ENCODE data around the gene ASTN2. TPM values are rescaled to one million over a fixed set of nuclear protein-coding genes. Genes with fewer than 3 reads are reported as not detected.

Gene ASTN2
- total and polyA plus RNA-seq, 2 experiments from 2014 or later, result 7.0 to 24.6 TPM

DNA sequence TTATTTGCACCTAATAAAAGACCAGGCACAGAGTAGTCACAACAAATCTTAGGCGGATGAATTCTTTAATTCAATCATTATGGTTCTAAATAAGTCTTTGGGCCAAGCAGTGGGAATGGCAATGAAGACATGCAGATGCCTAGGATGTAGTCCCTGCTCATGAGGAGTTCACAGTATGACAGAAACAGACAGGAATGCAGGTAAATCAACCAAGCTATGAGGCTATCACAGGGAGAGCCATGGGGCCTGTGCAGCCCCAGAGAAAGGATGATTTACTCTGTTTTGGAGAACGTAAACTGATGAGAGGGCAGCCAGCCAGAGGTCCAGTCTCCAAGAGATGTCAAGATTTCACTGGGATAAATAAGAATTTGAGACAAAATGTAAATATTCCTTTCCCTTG, 598.4 kb downstream of the ASTN2 start:
- no peak overlapping the region for H3K27ac Mint-ChIP-seq
- no peaks in the 10 kb centered on the region for H3K27me3 ChIP-seq (ENCODE audit: insufficient read depth)
- no peaks in the 10 kb centered on the region for H3K9me3 Mint-ChIP-seq
- H3K27me3 Mint-ChIP-seq (ENCODE audit: insufficient read depth, low read depth, poor library complexity), result peaks cover 3% of the 10 kb centered on the region
- no peaks in the 10 kb centered on the region for H3K36me3 Mint-ChIP-seq (ENCODE audit: low read depth)
- ATAC-seq, result no peak
- H3K4me1 ChIP-seq (ENCODE audit: insufficient read depth), result 0 out of 2 replicates have a peak, but pooled peaks cover 22% of the 10 kb centered on the region
- TF ChIP-seq EZH2phosphoT487 (IDR thresholded peaks at IDR 0.05; ENCODE audit: unreplicated experiment), result no peak
- no peak for TF ChIP-seq POLR2AphosphoS5 (IDR thresholded peaks at IDR 0.05; ENCODE audit: low read depth)
- TF ChIP-seq, protein P1, sequence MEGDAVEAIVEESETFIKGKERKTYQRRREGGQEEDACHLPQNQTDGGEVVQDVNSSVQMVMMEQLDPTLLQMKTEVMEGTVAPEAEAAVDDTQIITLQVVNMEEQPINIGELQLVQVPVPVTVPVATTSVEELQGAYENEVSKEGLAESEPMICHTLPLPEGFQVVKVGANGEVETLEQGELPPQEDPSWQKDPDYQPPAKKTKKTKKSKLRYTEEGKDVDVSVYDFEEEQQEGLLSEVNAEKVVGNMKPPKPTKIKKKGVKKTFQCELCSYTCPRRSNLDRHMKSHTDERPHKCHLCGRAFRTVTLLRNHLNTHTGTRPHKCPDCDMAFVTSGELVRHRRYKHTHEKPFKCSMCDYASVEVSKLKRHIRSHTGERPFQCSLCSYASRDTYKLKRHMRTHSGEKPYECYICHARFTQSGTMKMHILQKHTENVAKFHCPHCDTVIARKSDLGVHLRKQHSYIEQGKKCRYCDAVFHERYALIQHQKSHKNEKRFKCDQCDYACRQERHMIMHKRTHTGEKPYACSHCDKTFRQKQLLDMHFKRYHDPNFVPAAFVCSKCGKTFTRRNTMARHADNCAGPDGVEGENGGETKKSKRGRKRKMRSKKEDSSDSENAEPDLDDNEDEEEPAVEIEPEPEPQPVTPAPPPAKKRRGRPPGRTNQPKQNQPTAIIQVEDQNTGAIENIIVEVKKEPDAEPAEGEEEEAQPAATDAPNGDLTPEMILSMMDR (conservative IDR thresholded peaks at IDR 0.05; ENCODE audit: low read depth in 2 of 2), result no peak
- TF ChIP-seq EZH2 (IDR thresholded peaks at IDR 0.05; ENCODE audit: low read depth, unreplicated experiment), result no peak
- no peak for TF ChIP-seq STAT1 (IDR thresholded peaks at IDR 0.05; ENCODE audit: unreplicated experiment)
- no peak for TF ChIP-seq ZNF114 (CRISPR knock-in tag; IDR thresholded peaks at IDR 0.05)
- TF ChIP-seq ETS1 (IDR thresholded peaks at IDR 0.05), result no peak
- no peak for TF ChIP-seq JUNB (IDR thresholded peaks at IDR 0.05; ENCODE audit: unreplicated experiment)
- TF ChIP-seq, protein P2, sequence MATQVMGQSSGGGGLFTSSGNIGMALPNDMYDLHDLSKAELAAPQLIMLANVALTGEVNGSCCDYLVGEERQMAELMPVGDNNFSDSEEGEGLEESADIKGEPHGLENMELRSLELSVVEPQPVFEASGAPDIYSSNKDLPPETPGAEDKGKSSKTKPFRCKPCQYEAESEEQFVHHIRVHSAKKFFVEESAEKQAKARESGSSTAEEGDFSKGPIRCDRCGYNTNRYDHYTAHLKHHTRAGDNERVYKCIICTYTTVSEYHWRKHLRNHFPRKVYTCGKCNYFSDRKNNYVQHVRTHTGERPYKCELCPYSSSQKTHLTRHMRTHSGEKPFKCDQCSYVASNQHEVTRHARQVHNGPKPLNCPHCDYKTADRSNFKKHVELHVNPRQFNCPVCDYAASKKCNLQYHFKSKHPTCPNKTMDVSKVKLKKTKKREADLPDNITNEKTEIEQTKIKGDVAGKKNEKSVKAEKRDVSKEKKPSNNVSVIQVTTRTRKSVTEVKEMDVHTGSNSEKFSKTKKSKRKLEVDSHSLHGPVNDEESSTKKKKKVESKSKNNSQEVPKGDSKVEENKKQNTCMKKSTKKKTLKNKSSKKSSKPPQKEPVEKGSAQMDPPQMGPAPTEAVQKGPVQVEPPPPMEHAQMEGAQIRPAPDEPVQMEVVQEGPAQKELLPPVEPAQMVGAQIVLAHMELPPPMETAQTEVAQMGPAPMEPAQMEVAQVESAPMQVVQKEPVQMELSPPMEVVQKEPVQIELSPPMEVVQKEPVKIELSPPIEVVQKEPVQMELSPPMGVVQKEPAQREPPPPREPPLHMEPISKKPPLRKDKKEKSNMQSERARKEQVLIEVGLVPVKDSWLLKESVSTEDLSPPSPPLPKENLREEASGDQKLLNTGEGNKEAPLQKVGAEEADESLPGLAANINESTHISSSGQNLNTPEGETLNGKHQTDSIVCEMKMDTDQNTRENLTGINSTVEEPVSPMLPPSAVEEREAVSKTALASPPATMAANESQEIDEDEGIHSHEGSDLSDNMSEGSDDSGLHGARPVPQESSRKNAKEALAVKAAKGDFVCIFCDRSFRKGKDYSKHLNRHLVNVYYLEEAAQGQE (IDR thresholded peaks at IDR 0.05; ENCODE audit: unreplicated experiment), result no peak
- no peak for TF ChIP-seq ZNF331 (CRISPR knock-in tag; IDR thresholded peaks at IDR 0.05; ENCODE audit: low read depth)
- no peak for TF ChIP-seq NANOG (IDR thresholded peaks at IDR 0.05; ENCODE audit: borderline replicate concordance)
- TF ChIP-seq ZNF462 (CRISPR knock-in tag; IDR thresholded peaks at IDR 0.05), result no peak
- no peak for TF ChIP-seq CREB1 (CRISPR knock-in tag; IDR thresholded peaks at IDR 0.05; ENCODE audit: low read depth)
- H3K4me1 Mint-ChIP-seq, result peaks cover 16% of the 10 kb centered on the region; the same call in 2 of the 3 replicates
- no peak overlapping the region for H3K27ac ChIP-seq (ENCODE audit: low read depth)
- no peak overlapping the region for H3K4me3 ChIP-seq
- no peaks in the 10 kb centered on the region; the same call in 1 of the 2 replicates for H4K20me1 ChIP-seq (replicated peaks; ENCODE audit: insufficient read depth)
- no peaks in the 10 kb centered on the region for H3K36me3 ChIP-seq (ENCODE audit: insufficient read depth)
- H3K4me2 ChIP-seq, result no peak overlapping the region
- H3K4me3 Mint-ChIP-seq, result no peak overlapping the region
- no peak overlapping the region for H2AFZ ChIP-seq
- no peaks in the 10 kb centered on the region for H3K79me2 ChIP-seq (replicated peaks; ENCODE audit: insufficient read depth)
- no peaks in the 10 kb centered on the region for H3F3A ChIP-seq (replicated peaks; ENCODE audit: low read depth)
- no peaks in the 10 kb centered on the region for H3K9me2 ChIP-seq (ENCODE audit: insufficient read depth)
- DNase-seq (ENCODE audit: low spot score), result no peak

Data from GM23338 (cell line).